Astrocyte of the hippocampus (primary cell): Measurements from ENCODE around the gene GPR89B.
"Not testable (repeated sequence)": the region's sequence is repeated elsewhere in the genome, so short reads cannot be mapped to it uniquely, and the experiment has no call there.

Experiments
- DNase-seq: peaks from one replicate; pipeline ENCODE4 v3.0.0; 2011; ENCODE audit warnings: low read depth, low spot score

GPR89B gene

DNA sequence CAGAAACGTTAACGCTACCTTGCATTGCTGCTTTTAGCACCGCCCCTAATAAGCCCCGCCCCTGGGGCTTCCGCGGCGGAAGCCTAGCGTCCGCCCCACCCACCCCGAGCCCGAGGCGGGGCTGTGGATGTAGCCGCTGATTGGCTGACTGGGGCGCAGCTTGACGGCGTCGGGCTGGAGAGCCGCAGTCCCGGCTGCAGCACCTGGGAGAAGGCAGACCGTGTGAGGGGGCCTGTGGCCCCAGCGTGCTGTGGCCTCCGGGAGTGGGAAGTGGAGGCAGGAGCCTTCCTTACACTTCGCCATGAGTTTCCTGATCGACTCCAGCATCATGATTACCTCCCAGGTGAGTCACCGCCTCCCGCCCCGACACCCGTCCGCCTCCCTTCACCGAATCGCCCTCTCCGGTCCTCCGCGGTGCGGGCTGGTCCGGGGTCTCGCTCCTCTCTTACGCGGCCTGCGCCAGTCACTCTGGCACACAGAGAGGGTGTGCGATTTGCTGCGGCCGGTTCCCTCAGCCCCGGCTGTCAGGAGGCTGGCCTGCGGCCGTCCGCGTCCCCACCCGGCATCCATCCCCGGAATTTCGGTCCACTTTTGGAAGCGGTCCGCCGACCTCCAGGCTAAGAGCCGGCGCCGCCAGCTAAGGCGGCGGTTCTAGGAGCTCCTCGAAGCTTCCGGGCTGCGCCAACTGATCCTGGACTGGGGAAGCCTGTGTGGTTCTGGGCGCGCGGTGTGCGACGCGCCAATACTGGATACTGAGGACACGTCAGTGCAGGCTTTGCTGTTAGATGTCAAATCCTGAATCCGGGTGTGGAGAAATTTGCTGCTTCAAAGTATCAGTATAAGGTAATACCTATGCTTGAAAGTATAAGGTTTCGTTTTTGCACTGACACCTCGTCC is at the start of gene GPR89B:
TSS of gene GPR89B (plus strand) at position 185 of the 897 bp plus-strand sequence. CDS start at position 302, 117 bp downstream.
- peak; percentile 95 for DNase-seq

DNA sequence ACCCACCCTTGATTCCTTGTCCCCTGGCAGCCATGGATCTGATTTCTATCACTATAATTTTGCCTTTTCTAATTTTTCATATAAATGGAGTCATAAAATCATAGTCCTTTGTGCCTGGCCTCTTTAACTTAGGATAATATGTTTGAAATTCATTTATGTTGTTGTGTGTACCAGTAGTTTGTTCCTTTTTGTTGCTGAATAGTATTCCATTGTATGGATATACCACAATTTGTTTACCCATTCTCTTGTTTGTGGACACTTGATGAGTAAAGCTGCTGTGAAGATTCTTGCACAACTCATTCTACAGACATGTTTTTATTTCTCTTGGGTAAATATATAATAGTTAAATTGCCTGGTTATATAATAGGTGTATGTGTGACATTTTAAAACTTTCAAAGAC is 48.3 kb upstream of the GPR89B start:
- DNase-seq = no peak

DNA sequence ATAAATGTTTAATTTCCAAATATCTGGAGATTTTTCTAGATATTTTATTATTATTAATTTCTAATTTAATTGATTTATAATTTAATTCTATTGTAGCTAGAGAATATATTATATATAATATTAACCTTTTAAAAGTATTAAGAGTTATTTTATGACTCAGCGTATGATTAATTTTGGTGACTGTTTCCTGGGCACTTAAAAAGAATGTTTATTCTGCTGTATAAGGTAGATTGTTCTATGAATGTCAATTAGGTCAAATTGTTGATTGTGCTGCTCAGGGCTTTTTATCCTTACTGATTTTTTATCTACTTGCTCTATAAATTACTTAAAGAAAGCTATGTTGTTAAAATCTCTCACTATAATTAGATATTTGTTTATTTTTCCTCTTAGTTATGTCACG is 45.7 kb upstream of the GPR89B start:
- DNase-seq = no peak

DNA sequence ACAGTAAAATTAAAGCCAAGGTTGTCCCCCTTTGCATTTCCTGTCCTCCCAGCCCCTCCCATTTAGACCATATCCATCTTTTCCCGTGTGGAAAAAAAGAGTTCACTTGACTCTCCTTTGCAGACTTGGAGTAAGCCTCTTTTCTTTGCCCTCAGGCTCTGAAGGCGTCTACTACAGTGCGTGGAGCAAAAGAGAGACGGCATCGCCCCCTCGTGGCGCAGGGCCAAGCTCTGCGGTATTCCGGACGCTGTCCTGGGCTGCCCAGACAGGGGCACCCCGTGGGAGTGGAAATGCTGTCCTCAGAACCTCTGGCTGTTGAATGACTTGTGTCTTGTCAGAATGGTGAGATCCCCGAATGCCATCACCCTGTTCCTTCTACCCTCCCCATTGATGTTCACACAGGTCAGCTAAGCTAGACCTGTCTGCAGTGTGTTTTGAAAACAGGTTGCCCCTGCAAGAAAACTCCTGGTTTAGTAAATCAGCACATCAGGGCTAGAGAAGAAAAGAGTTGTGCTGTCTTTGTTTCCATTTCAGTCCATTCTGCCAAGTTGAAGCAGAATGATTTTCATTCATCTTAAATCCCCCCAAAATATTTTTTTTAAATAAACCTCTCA is 37.9 kb upstream of the GPR89B start:
- peak; percentile 82 for DNase-seq

DNA sequence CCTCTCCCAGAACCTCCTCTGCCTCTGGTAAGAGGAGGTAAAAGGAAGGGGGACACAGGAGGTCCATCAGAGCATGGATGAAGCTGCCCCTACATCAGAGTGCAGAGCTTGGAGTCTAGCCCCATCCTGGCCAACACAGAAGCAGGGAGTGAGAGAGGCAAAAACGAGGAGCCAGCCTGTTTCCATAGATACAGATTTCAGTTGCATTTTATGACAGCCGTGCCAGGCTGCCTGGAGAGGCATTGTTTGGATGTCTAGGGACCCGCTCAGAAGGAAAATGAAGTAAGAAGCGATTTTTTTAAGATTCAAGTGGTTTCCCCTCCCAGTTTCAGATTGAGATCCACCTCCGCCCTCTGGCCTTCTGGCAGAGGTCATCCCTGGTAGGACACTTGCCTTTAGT is 37.1 kb upstream of the GPR89B start:
- DNase-seq = no peak

DNA sequence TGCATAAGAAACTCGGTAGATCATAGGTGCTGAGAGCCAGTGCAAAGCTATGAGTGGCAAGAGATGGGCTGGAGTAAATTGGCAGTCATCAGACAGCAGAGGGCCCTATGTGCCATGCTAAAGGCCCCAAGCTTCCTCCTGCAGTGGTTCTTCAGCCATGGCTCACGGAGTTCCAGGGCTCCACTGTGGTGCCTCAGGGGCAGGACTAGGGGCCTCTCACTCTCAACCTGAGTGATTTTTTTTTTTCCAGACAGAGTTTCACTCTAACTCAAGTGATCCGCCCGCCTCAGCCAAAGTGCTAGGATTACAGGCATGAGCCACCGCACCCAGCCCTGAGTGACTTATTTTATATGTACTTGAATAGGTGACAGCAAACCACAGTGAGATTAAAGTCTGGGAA is 36.0 kb upstream of the GPR89B start:
- DNase-seq = no peak

DNA sequence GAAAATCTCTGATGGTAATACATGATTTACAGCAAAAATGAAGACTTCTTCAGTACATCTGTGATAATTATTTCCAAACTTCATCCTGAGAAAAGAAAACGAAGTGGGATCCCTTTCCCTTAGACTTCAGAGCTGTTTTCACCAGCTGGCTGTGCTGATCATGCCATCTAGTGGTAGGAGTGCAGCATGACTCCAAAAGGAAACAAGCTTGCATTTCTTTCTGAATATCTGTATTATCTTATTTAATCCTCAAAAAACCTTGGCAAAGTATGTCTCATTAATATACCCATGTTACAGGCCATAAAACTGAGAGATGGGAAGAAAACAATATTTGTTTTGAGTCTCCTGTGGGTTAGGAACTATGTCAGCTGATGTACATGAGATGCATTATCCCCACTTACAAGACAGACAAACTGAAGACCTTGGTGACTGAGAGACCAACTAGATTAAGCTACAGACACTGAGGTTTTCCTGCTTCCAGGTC is 35.4 kb upstream of the GPR89B start:
- peak; percentile 71 for DNase-seq

DNA sequence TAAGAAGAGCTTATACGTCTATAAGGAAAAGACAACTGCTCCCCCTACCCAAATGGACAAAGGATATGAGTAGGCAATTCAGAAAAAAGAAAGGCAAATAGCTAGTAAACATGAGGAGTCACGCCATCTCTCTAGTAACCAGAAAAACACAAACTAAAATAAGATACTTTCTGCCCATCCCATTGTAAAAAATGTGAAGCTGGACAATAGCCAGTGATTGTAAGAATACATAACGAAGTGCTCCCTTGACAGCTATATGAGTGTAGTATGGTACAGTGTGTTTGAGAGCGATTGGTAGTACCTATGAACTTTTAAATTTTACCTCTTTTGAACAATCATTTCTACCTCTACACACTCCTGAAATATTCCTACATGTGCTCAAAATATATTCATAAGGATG is 33.1 kb upstream of the GPR89B start:
- no peak for DNase-seq

DNA sequence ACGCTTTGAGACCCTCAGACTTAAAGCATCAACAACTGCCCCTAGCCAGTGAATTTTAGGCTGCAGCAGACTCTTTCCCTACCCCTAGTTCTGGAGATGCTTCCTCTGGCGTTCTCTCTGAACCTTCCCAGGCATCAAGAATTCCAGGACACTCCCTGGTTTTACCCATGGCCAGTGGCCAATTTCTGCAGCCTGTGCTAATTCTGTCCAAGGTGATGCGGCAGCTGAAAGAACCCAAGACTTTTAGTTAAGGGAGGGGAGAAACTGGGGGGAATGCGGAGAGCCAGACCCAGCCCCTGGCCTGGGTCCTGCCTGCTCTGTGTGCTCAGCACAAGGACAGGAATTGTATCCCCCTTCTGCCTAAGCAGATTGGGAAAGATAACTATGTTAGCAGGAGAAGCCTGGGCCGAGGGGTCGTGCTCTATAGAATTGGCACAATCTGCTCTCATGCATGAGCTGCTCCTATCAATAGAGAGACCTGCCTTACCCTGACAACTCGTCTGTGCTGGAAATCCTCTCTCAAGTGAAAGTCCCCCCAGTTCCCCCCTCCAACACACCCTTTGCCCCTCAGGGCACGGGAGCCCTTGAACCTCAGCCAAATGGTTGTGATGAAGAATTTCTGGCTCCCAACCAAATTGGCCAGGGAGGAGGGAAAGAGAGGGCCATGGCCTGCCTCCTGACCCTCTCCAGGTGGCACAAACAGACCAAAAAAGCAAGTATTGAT is 31.0 kb upstream of the GPR89B start:
- peak; percentile 40 for DNase-seq

DNA sequence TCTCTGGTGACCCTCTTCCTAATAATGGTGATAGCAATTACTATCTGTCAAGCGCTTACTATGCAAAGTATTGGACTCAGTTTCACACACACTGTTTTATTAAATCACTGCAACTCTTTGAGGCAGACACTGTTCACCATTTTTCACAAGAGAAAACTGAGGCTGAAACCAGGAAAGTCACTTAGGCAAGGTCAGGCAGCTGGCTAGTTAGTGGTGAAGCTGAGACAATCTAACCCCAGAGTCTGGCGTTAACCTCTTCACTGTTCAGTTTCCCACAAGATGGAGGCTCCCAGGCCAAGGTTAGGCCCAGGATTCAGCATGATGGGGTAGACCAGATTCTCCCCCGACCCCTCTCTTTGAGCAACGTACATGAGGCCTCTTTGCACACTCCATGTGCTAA is 30.4 kb upstream of the GPR89B start:
- DNase-seq = no peak

DNA sequence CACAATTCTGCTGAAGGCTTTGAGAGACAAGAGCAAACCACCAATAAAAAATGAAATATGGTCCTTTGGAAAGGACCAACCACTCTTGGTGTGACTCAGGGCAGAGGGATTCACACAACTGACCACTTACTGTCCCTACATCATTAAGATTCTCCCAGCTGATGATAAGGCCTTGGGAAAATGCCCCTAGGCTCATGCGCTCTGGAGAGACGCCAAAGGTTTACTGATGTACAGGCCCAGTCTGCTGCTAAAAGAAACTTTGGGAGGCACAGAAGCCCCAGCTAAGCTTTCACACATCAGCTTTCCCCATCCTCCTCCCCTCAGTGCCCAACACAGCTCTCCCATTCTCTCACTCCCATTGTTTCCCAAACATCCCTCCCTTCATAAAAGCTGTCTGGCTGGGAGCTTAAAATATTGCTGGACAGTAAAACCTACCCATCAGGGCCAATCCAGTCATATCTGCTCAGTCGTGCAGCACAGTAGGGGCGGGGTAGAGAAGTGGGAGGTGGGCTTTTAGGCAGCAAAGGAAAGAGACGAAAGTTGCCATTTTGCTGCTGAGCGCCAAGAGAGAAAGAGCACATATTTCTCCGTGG is 25.9 kb upstream of the GPR89B start, which contains the start of gene GJA8:
TSS of gene GJA8 (plus strand) at position 543 of the 593 bp plus-strand sequence. CDS start 5,161 bp downstream, outside the sequence.
- DNase-seq = no peak

DNA sequence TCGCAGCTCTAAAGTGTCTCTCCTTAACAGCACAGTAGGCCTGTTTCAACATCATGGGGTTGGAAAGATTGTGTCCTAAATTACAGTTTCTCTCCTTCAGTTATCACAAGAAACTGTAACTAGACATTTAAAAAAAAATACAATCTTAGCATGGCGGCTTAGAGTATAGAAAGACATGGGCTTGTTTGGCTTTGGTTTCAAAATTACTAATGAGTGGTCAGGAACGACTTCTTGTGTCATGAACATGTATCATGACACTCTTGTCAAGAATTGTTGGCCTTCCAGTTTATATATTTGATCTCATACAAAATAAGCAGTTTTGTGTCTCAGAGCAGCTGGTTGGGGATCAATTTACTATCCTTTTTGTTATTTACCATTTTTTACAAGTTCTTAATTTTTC is 23.5 kb upstream of the GPR89B start:
- DNase-seq = no peak

DNA sequence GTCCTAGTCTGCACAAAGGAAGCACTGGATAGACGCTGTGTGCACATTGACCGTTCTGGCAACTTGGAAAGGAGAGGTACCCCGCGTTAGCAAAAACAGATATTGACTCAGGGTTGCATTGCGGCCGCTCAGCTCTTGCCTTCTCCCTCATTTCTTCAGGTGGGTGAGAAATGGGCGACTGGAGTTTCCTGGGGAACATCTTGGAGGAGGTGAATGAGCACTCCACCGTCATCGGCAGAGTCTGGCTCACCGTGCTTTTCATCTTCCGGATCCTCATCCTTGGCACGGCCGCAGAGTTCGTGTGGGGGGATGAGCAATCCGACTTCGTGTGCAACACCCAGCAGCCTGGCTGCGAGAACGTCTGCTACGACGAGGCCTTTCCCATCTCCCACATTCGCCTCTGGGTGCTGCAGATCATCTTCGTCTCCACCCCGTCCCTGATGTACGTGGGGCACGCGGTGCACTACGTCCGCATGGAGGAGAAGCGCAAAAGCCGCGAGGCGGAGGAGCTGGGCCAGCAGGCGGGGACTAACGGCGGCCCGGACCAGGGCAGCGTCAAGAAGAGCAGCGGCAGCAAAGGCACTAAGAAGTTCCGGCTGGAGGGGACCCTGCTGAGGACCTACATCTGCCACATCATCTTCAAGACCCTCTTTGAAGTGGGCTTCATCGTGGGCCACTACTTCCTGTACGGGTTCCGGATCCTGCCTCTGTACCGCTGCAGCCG is 20.3 kb upstream of the GPR89B start:
- no peak for DNase-seq

DNA sequence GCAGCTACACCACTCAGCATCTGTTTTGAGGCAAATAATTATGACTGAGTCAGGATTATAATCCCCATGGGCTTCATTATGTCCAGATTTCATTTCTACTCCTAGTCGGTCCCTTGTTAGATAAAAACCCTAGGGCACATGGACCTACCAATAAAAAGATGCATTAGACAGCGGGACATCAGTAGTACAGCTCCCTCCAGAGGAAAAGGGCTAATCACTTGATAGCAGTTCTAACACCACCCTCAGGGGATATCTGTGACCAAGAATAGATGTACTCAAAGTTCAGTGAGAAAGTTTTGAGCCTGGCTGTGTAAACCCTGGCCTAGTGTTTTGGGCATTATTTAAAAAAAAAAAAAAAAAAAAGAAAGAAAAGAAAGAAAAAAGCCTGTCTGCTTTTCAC is 15.7 kb upstream of the GPR89B start:
- no peak for DNase-seq

DNA sequence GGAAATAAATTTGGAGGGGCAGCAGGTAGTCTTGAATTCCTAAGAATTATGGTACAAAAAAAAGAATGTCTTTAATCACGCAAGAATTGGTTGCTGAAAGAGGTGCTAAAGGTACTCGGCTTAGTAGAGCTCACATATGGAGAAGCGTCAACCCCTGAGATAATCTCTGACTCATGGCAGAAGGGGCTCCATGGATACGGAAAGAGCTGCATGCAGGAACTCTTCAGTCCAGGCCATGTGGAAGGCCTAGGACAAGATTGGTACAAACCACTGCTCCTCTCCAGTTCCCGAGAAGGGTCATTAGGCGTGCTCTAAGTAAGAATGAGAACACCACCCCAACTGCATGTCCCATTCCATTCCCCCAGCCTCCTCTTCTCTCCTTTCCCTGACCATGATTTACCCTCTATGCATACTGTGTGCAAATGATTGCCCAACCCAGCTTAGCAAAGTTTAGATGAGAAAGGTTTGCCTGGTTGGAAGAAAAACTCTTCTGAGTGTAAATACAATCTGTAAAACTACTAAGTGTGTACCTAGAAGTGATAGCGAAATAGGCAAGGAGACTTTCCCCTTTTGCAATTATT is 14.8 kb upstream of the GPR89B start:
- no peak for DNase-seq

DNA sequence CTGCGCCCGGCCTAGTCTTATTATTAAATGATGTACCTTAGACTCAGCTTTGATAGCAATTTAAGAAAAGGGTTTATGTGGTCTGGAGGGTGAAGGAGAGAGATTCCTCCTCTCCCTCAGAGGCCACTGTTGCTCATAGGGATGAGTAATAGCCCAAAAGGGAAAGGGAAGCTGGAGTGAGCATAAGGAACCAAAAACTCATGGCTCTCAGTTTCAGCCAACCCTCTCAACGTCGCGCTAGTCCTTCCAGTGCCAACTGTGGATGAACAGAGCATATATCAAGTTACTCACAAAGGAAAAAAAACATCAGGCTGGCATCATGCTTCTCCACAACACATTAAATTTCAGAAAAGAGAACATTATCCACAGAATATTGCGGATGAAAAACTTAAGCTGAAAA is 8.3 kb upstream of the GPR89B start:
- DNase-seq = no peak

DNA sequence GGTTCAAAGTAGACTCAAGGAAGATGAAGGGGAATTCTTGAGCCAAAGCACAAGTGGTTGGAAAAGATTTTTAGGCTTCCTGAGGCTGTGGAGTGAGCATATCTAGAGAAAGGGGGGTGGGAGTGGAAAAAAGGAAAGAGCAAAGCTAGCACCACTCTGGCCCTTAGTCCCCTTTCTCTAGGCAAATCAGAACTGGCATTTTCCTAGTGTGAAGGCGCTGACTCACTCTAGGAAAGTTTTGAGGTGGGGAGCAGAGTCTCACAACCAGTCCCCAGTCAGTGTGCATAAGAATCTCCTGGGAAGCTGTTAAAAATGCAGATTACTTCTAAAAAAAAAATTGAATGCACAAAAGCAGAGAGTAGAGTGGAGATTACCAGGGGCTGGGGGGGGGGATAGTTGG is 3.4 kb upstream of the GPR89B start:
- no peak for DNase-seq

DNA sequence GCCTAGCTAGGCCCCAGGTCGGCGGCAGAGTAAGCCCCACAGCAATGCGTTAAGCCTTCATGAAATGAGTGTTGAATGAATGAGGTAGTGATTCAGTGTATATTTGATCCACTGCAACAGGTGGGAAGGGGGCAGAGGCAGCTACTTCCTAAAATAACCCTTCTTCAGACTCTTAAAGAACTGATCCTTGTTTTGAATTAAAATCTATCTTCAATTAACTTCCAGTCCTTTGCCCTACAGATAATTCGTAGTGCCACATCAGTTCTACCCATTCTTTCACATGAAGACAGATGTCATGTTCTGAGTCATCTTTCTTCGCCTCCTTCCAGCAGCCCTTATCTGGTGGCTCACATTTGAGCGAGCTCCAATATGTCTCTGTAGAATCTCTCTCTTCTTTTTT is 1.0 kb upstream of the GPR89B start:
- not testable (repeated sequence) for DNase-seq

DNA sequence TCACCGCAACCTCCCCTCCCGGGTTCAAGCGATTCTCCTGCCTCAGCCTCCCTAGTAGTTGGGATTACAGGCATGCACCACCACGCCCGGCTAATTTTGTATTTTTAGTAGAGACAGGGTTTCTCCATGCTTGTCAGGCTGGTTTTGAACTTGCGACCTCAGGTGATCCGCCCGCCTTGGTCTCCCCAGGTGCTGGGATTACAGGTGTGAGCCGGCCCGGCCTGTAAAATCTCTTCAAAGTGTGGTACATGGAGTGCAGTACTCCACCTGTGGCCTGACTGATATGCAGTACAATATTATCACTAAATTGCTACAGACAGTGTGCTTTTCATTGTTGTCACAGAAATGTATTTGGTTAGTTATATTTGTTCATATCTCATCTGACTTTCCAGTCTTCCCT is 531 bp upstream of the GPR89B start:
- not testable (repeated sequence) for DNase-seq

DNA sequence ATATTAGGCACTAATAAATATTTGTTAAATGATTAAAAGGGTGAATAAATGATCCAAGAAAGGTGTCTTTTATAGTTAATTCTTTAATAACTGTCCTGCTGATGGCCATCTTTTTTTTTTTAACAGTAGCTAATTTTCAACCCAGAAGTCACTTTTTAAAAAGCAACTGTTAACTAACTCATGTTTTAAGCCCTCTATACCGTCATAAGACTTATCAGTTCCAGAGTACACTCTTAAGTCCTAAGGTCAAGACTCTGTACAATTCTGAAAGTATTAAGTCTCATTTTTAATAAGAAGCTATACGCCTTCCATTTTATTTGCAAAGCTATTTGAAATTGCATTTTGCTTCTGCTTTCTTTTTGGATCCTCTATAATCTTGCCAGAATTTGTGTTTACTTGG is 2.9 kb downstream of the GPR89B start:
- DNase-seq = not testable (repeated sequence)

DNA sequence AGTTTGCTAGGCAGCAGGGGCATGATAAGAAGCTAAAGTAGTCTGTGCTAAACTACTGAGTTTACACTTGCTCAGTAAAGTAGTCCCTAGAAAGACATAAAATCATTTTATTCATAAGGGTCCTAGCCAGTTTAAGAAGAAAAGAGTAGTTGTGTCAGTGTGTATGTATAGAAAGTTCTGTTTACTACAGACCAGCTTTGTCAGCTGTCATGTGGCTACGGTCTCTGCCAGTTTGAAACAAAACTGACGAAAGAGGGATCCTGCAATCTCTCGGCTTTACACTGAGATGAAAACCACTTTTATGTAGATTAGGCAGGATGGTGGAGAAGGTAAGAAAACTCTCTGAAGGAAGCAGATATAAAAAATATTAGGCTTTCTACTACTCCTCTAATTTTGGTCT is 7.1 kb downstream of the GPR89B start:
- DNase-seq = not testable (repeated sequence)
